Psoas muscle (tissue), 8 donors: Measurements from ENCODE around the gene GALNT17. TPM values are rescaled to one million over a fixed set of nuclear protein-coding genes. Genes with fewer than 3 reads are reported as not detected.
A peak's percentile ranks its signal among the peaks of the same experiment; 100 is the strongest.

Experiments
- ATAC-seq, 4 donors: fragments of 200-7000 bp; cut with Tn5 transposase; one replicate each; pipeline ENCODE4 v1.9.1; 2020; ENCODE audit warnings: moderate library complexity in 3 of 4, mild to moderate bottlenecking in 2 of 4
- DNase-seq, 2 donors: peaks; one replicate each; pipeline ENCODE4 v3.0.0-alpha.2; 2020
- H3K27ac ChIP-seq: fragments of 200-600 bp; one replicate; pipeline ENCODE4 v1.8.0; 2022
- H3K27me3 ChIP-seq, 3 donors: fragments of 200-600 bp in 1 of 3; one replicate each; pipeline versions ENCODE4 v1.6.1 to v1.8.0; 2013 to 2022; ENCODE audit warnings: low read length in 2 of 3, mild to moderate bottlenecking in 2 of 3, moderate library complexity in 1 of 3; ENCODE audit not compliant: insufficient read depth in 3 of 3
- H3K36me3 ChIP-seq, 2 donors: fragments of 200-600 bp in 1 of 2; one replicate each; pipeline versions ENCODE4 v1.6.1 to v1.8.0; 2013 to 2022; ENCODE audit warnings: low read depth in 1 of 2, mild to moderate bottlenecking in 1 of 2, moderate library complexity in 1 of 2; ENCODE audit not compliant: insufficient read depth in 1 of 2
- H3K4me1 ChIP-seq: fragments of 200-600 bp; one replicate; pipeline ENCODE4 v1.8.0; 2022
- H3K4me3 ChIP-seq: fragments of 200-600 bp; one replicate; pipeline ENCODE4 v1.8.0; 2022; ENCODE audit warnings: mild to moderate bottlenecking
- H3K9me3 ChIP-seq: fragments of 200-600 bp; one replicate; pipeline ENCODE4 v1.8.0; 2022
- WGBS, 3 donors: extraction: QIAGEN DNeasy Blood & Tissue Kit; methylation state at CpG; one replicate each; pipeline versions ENCODE4 v1.1.6 to v1.1.7; 2013; 5-methylcytosine and 5-hydroxymethylcytosine counted together
- intact Hi-C, 2 donors: fragments of 100-400 bp; cut with DNase I; formaldehyde crosslinking; loops; one replicate each; pipeline versions ENCODE4 v1.11.0 to v1.14.2; 2022
- polyA plus RNA-seq, 3 donors: library from polyadenylated mRNA; stranded (reverse); fragments of 200-250 nt; gene quantifications; one replicate each; pipeline ENCODE4 v1.2.3, GENCODE V29; 2013
- total RNA-seq, 4 donors: library from RNA; stranded (reverse); fragmentation: NEBNext Ultra II Directional in 2 of 4; extraction: Animal tissue kit (Norgen Biotek cat#: 25700) in 2 of 4; gene quantifications; one replicate each; pipeline versions ENCODE4 v1.2.1 to v1.2.4, GENCODE V29; 2021 to 2023
- TF ChIP-seq, protein P1 (sequence below): fragments of 200-600 bp; IDR thresholded peaks from one replicate; pipeline ENCODE4 v1.8.0; 2022; ENCODE audit warnings: antibody characterized with exemption
- donor health status: healthy with polysubstance abuse.
- donor health status: DM: no; HTN: no; CAD: no; lungs with moderate emphysema.
- donor health status: Bipolar disorder and iron deficiency.
- donor health status: healthy.
- donor health status: DM: yes; HTN: yes; CAD: no.
- donor health status: DM: no; HTN: no; CAD: no.
- donor health status: DM: no; HTN: no; CAD: no.
- donor health status: DM: yes; HTN: yes; CAD: no.

GALNT17 gene
- total and polyA plus RNA-seq, 7 donors, result 0.17 to 3.5 (median 0.65) TPM

DNA sequence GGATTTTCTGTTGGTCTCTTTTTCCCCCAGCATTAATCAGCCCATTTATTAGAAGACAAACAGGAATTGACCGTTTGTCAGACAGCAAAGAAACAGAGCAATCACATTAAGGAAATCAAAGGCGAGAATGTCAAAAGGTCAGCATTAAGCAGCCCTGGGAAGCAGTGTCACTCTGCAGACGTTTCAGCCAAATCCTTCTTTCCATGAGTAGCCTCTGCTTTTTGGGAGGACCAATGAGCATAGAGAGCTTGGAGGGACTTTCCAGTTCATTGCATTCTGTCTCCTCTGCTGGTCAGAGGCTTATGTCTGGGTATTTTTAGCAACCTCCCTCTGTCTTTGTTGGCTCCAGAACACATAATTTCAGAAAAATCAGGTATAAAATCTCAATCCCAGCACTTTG is 481.4 kb downstream of the GALNT17 start:
- ATAC-seq, result peak in 3 of 4 donors; percentile 32 to 46 (median 34)
- Histone ChIP-seq H3K36me3 (no peaks in the 10 kb centered on the region), H3K4me1 (peaks cover 30% of the 10 kb centered on the region), H3K27me3 (no peaks in the 10 kb centered on the region), H3K9me3 (no peaks in the 10 kb centered on the region), H3K27ac (no peak overlapping the region), H3K4me3 (no peak overlapping the region)
- TF ChIP-seq, protein P1, sequence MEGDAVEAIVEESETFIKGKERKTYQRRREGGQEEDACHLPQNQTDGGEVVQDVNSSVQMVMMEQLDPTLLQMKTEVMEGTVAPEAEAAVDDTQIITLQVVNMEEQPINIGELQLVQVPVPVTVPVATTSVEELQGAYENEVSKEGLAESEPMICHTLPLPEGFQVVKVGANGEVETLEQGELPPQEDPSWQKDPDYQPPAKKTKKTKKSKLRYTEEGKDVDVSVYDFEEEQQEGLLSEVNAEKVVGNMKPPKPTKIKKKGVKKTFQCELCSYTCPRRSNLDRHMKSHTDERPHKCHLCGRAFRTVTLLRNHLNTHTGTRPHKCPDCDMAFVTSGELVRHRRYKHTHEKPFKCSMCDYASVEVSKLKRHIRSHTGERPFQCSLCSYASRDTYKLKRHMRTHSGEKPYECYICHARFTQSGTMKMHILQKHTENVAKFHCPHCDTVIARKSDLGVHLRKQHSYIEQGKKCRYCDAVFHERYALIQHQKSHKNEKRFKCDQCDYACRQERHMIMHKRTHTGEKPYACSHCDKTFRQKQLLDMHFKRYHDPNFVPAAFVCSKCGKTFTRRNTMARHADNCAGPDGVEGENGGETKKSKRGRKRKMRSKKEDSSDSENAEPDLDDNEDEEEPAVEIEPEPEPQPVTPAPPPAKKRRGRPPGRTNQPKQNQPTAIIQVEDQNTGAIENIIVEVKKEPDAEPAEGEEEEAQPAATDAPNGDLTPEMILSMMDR, result no peak
- intact Hi-C loops, result loop anchor here in 1 of 2 donors (10.0 kb wide), 1 partner anchor 121 kb away; no protein-coding TSS in a partner anchor
- DNase-seq, result no peak
- 8 to 16% (median 12%) methylated on average over 3 of the region's 3 CpGs for WGBS, 3 donors

DNA sequence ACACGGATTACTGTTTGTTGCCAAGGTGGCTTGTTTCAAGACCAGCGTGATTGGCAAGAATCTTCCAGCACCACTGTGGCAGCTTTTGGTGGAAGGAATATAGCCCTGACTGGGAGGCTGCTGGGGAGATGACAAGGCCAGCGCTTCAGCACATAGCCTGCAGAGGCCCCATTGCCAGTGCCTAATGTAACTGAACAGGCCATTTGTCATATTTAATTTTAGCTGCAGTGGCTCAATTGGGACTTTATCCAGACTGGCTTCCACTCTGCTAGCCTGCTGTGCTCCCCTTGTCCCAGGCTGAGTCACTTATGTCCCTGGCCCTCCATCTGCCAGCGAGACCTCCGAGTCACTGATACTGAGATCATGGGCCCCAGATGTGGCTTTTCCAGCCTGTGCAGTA is 483.1 kb downstream of the GALNT17 start:
- H3K27ac ChIP-seq, result peak overlapping the region; percentile 71
- DNase-seq (peak; percentile 56 to 74), ATAC-seq (peak; percentile 98 to 99 (median 98))
- no peaks in the 10 kb centered on the region for H3K27me3 ChIP-seq
- H3K9me3 ChIP-seq, result no peaks in the 10 kb centered on the region
- WGBS, 3 donors, result 17 to 27% (median 23%) methylated on average over 5 of the region's 5 CpGs
- H3K4me1 ChIP-seq, result peaks cover 30% of the 10 kb centered on the region
- H3K4me3 ChIP-seq, result no peak overlapping the region
- TF ChIP-seq, protein P1, result peak; percentile 16
- H3K36me3 ChIP-seq, result no peaks in the 10 kb centered on the region
- intact Hi-C loops, result loop anchor here in 1 of 2 donors (10.0 kb wide), 1 partner anchor 120 kb away; no protein-coding TSS in a partner anchor

DNA sequence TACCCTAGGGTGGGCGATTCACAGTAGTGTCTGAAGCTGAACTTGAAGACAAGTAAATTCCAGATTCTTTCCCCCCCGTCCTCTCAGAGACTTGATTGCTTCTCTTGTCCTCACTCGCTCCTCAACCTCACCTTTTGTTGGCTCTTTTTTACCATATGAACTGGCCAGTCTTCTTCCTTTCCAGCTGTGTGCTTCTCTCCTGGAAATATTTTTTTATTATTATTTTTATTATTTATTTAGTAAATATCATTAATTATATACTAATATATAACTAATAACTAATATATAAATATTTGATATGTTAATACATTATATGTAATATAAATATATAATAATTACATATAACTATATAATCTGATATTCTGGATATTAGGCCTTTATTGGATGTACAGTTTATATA is 484.3 kb downstream of the GALNT17 start:
- Histone ChIP-seq H3K27me3 (no peaks in the 10 kb centered on the region), H3K4me1 (peaks cover 30% of the 10 kb centered on the region), H3K36me3 (no peaks in the 10 kb centered on the region), H3K4me3 (no peak overlapping the region), H3K27ac (peak overlapping the region; percentile 71), H3K9me3 (no peaks in the 10 kb centered on the region)
- intact Hi-C loops, result loop anchor here in 1 of 2 donors (10.0 kb wide), 1 partner anchor 119 kb away; no protein-coding TSS in a partner anchor
- no peak for DNase-seq
- ATAC-seq, result no peak
- TF ChIP-seq, protein P1, result no peak
- 96 to 98% (median 98%) methylated on average over 3 of the region's 3 CpGs for WGBS, 3 donors

DNA sequence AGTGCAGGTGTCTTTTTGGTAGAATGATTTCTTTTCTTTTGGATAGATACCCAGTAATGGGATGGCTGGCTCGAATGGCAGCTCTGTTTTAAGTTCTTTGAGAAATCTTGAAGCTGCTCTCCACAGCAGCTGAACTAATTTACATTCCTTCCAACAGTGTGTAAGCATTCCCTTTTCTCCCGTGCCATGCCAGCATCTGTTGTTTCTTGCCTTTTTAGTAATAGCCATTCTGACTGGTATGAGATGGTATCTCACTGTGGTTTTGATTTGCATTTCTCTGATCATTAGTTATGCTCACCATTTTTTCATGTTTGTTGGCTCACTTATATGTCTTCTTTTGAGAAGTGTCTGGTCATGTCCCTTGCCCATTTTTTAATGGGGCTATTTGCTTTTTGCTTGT is 486.3 kb downstream of the GALNT17 start:
- Histone ChIP-seq H3K27ac (no peak overlapping the region), H3K4me3 (no peak overlapping the region), H3K36me3 (no peaks in the 10 kb centered on the region), H3K4me1 (peaks cover 17% of the 10 kb centered on the region), H3K9me3 (no peaks in the 10 kb centered on the region), H3K27me3 (no peaks in the 10 kb centered on the region)
- no peak for DNase-seq
- TF ChIP-seq, protein P1, result no peak
- ATAC-seq, result no peak
- intact Hi-C loops, result loop anchor here in 1 of 2 donors (10.0 kb wide), 1 partner anchor 117 kb away; no protein-coding TSS in a partner anchor
- 31 to 39% (median 38%) methylated on average over 2 of the region's 2 CpGs for WGBS, 3 donors

DNA sequence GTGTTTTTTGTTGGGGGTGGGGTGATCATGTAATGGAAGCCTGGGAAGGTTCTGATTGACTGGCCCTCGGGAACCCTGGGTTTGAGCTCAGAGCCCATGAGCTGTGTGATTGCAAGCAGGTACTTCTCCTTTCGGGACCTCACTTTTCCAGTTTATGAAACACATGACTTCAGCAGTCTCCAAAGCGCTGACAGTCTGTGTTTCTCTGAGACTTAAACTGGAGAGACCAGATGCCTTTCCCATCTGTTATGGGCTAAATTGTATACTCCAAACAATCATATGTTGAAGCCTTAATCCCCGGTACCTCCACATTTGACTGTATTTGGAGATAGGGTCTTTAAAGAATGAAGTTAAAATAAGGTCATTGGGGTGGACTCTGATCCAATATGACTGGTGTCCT is 493.6 kb downstream of the GALNT17 start:
- no peaks in the 10 kb centered on the region for H3K36me3 ChIP-seq

More for the DNA sequence above, 493.6 kb downstream of the GALNT17 start:
- intact Hi-C loops, result no loop called here
- Histone ChIP-seq H3K4me3 (no peak overlapping the region), H3K27ac (no peak overlapping the region), H3K4me1 (no peaks in the 10 kb centered on the region), H3K27me3 (no peaks in the 10 kb centered on the region), H3K9me3 (no peaks in the 10 kb centered on the region)
- WGBS, 3 donors, result 92 to 93% (median 92%) methylated on average over 4 of the region's 4 CpGs
- ATAC-seq (no peak), DNase-seq (no peak)
- TF ChIP-seq, protein P1, result no peak
